ENCODE data around the gene TPM2. TPM values are rescaled to one million over a fixed set of nuclear protein-coding genes. Genes with fewer than 3 reads are reported as not detected.

The TPM2 gene
- total RNA-seq, 1 donor from 2014 or later, result 460 TPM

DNA sequence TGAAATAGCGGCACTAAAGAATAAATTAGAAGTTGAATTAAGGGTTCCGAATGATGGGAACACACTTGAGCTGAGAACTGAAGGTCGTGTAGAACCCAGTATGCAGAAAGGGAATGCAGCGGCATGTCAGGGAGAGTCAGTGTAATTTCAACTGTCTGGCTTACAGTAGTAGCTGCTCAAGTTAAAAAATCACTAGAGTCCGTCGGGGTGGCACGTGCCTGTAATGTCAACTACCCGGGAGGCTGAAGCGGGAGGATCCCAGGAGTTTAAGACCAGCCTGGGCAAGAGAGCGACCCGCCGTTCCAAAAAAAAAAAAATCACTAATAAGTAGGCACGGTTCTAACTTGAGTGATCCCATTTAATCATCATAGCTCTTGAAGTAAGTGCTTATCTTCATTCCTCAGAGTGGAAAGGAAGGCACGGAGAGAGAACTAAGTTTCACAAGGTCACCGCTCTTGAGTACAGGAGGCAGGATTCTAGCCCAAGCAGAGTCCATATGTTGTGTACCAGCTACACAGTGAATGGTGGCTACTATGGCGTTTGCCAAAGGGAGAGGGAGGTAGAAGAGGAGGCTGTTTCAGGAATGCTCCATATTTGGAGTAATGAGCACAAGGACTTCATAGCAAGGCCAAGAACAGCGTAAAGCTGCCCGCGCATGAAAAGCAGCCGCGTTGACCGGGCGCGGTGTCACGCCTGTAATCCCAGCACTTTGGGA lies 32.7 kb downstream of the TPM2 start:
- intact Hi-C loops (cut with DNase I), result loop anchor here (5.0 to 10.0 kb wide), 2 partner anchors 35 to 158 kb away; partner anchors contain the start of genes HINT2 and SPAG8
- Histone ChIP-seq H3K4me1 (peaks cover 18% of the 10 kb centered on the region), H3K4me3 (peak overlapping the region; percentile 47 to 97), H3K27ac (peak overlapping the region; percentile 96), H3K27me3 (no peaks in the 10 kb centered on the region), H3K36me3 (peaks cover 0 to 11% of the 10 kb centered on the region in 2 donors), H3K9me3 (no peaks in the 10 kb centered on the region)
- DNase-seq (ENCODE audit: extremely low spot score in 2 of 2), result no peak
- no peak for TF ChIP-seq POLR2AphosphoS5 (IDR thresholded peaks at IDR 0.05; ENCODE audit: insufficient read depth in 1 of 2, low read depth in 1 of 2)
- TF ChIP-seq POLR2A (IDR thresholded peaks at IDR 0.05), result no peak
- TF ChIP-seq CTCF (IDR thresholded peaks at IDR 0.05), result no peak

DNA sequence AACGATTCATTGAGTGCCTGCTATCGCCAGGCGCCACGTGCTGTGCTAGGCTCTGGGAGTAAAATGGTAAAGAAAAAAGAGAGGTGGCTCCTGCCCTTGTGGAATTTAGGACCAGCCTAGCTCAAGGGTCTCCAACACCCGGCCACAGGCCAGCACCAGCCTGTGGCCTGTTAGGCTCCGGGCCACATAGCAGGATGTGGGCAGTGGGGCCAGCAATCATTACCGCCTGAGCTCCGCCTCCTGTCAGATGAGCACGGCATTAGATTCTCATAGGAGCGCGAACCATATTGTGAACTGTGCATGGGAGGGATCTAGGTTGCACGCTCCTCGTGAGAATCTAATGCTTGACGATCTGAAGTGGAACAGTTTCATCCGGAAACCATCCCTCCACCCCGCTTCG lies 33.4 kb downstream of the TPM2 start:
- H3K4me1 ChIP-seq, result peaks cover 18% of the 10 kb centered on the region

DNA sequence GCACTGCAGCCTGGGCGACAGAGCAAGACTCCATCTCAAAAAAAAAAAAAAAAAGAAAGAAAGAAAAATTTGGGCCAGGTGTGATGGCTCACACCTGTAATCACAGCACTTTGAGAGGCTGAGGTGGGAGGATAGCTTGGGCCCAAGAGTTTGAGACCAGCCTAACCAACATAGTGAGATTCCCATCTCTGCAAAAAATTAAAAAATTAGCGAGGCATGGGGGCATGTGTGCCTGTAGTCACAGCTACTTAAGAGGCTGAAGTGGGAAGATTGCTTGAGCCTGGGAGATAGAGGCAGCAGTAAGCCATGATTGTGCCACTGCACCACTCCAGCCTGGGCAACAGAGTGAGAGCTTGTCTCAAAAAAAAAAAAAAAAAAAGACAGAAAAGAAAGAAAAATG lies 36.1 kb downstream of the TPM2 start:
- Histone ChIP-seq H3K4me1 (peaks cover 9% of the 10 kb centered on the region), H3K9me3 (no peaks in the 10 kb centered on the region), H3K4me3 (no peak overlapping the region), H3K27me3 (no peaks in the 10 kb centered on the region), H3K27ac (no peak overlapping the region), H3K36me3 (no peaks in the 10 kb centered on the region)
- no peak for DNase-seq (ENCODE audit: extremely low spot score in 2 of 2)
- intact Hi-C loops (cut with DNase I), result loop anchor here (10.0 kb wide), 1 partner anchor 161 kb away; the partner anchor contains the start of genes HINT2 and SPAG8
- TF ChIP-seq POLR2A (IDR thresholded peaks at IDR 0.05) (no peak), CTCF (IDR thresholded peaks at IDR 0.05) (no peak), POLR2AphosphoS5 (IDR thresholded peaks at IDR 0.05; ENCODE audit: insufficient read depth in 1 of 2, low read depth in 1 of 2) (no peak)

More for the DNA sequence above, 33.4 kb downstream of the TPM2 start:
- no peak overlapping the region for H3K27ac ChIP-seq
- H3K27me3 ChIP-seq, result no peaks in the 10 kb centered on the region
- DNase-seq (ENCODE audit: extremely low spot score in 2 of 2), result no peak
- no peaks in the 10 kb centered on the region for H3K9me3 ChIP-seq
- H3K36me3 ChIP-seq, result peaks cover 0 to 11% of the 10 kb centered on the region in 2 donors
- intact Hi-C loops (cut with DNase I), result loop anchor here (5.0 to 10.0 kb wide), 2 partner anchors 36 to 158 kb away; partner anchors contain the start of genes HINT2 and SPAG8
- TF ChIP-seq CTCF (IDR thresholded peaks at IDR 0.05) (no peak), POLR2A (IDR thresholded peaks at IDR 0.05) (no peak), POLR2AphosphoS5 (IDR thresholded peaks at IDR 0.05; ENCODE audit: insufficient read depth in 1 of 2, low read depth in 1 of 2) (no peak)
- no peak overlapping the region for H3K4me3 ChIP-seq

GRCh38 chr9:35652829-35653209 lies 36.9 kb downstream of the TPM2 start:
- Histone ChIP-seq H3K27ac (no peak overlapping the region), H3K4me1 (peaks cover 9% of the 10 kb centered on the region), H3K9me3 (no peaks in the 10 kb centered on the region), H3K36me3 (no peaks in the 10 kb centered on the region), H3K4me3 (no peak overlapping the region), H3K27me3 (no peaks in the 10 kb centered on the region)
- DNase-seq (ENCODE audit: extremely low spot score in 2 of 2), result no peak
- no peak for TF ChIP-seq CTCF (IDR thresholded peaks at IDR 0.05)
- TF ChIP-seq POLR2AphosphoS5 (IDR thresholded peaks at IDR 0.05; ENCODE audit: insufficient read depth in 1 of 2, low read depth in 1 of 2), result no peak
- TF ChIP-seq POLR2A (IDR thresholded peaks at IDR 0.05), result no peak
- intact Hi-C loops (cut with DNase I), result loop anchor here (10.0 kb wide), 1 partner anchor 162 kb away; the partner anchor contains the start of genes HINT2 and SPAG8
